ENCODE results near the gene PABPN1L. TPM values are rescaled to one million over a fixed set of nuclear protein-coding genes. Genes with fewer than 3 reads are reported as not detected.

Gene PABPN1L
- total RNA-seq, 4 donors from 2014 or later = not detected

DNA sequence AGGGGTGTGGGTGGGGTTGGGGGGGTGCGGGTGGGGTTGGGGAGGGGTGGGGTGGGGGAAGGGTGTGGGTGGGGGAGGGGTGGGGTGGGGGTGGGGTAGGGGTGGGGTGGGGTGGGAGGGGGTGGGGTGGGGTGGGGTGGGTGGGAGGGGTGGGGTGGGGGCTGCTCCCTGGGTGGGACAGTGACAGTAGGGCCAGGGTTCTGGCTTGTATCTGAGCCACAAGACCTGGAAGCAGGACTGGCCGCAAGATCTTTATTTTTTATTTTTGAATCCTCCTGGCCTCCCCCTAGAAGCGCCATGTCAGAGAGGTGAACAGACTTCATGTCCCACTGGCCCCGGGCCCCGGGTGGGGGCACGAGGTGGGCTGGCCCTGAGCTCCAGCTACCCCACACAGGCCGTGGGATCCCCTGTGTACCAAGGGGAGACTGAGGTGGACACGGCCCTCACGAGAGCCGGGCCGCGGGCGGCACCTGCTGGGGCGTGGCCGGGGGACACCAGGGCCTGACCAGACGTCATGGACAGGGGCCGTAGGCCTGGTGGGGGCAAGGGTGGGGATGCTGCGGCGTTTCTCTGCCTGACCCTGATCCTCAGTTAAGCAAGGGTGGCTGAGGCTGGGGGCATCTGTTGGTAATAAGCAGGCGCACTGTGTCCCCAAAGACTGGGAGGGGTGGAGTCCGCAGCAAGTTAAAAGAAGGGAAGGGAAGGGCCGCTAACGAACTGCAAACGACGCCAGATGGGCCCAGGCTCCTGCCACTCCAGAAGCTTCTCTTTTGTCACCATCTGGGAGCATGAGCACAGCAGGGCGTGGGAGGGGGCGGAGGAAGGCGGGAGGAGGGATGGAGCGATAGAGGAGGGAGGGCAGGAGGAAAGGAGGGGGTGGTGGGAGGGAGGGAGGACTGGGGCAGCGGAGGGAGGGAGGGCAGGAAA is 22.3 kb upstream of the PABPN1L start:
- no peak for TF ChIP-seq POLR2A (IDR thresholded peaks at IDR 0.05; ENCODE audit: low read depth)
- Histone ChIP-seq H3K4me1 (peaks cover 21 to 31% (median 26%) of the 10 kb centered on the region in 4 donors), H3K27ac (replicated peaks in 1 of 4) (peak overlapping the region in 2 of 4 donors; percentile 30 to 34), H3K9me3 (no peaks in the 10 kb centered on the region), H3K4me3 (no peak overlapping the region), H3K27me3 (peaks cover 0 to 13% (median 0%) of the 10 kb centered on the region in 4 donors), H3K36me3 (peaks cover 0 to 53% (median 20%) of the 10 kb centered on the region in 4 donors)
- 75% methylated on average over 18 of the region's 30 CpGs for WGBS
- DNase-seq (ENCODE audit: extremely low spot score) = no peak
- intact Hi-C loops (cut with DNase I) = no loop called here

DNA sequence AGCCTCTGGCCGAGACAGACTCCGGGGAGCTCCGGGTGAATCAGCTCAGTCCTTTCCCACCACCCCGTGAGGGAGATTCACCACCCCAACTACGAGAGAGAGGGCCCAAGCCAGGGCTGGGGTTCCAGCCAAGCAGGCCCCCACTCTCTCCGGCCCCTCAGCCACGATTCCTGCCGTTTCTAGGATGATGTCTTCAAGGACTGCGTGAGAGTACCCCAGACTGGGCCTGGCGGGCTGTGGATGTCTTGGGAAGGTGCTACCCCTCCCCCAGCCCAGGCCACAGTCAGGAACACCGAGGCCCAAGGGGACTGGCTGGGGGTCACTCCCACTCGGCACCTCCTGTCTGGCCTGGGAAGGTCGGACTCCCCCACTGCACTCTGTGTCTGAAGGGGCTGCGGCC is 21.6 kb upstream of the PABPN1L start:
- peaks cover 0 to 17% (median 0%) of the 10 kb centered on the region in 4 donors for H3K27me3 ChIP-seq
- H3K4me3 ChIP-seq = no peak overlapping the region
- TF ChIP-seq POLR2A (IDR thresholded peaks at IDR 0.05; ENCODE audit: low read depth) (no peak), CTCF (IDR thresholded peaks at IDR 0.05) (no peak), POLR2AphosphoS5 (IDR thresholded peaks at IDR 0.05) (no peak), EP300 (IDR thresholded peaks at IDR 0.05) (no peak)
- peaks cover 0 to 60% (median 23%) of the 10 kb centered on the region in 4 donors for H3K36me3 ChIP-seq
- peak overlapping the region in 3 of 4 donors; percentile 48 to 65 (median 51) for H3K27ac ChIP-seq (replicated peaks in 1 of 4)
- no peaks in the 10 kb centered on the region for H3K9me3 ChIP-seq
- no CpG with 5 or more reads among the region's 14 CpGs for WGBS
- H3K4me1 ChIP-seq = peaks cover 21 to 31% (median 26%) of the 10 kb centered on the region in 4 donors
- intact Hi-C loops (cut with DNase I) = no loop called here
- no peak for DNase-seq (ENCODE audit: extremely low spot score)

- H3K36me3 ChIP-seq = peaks cover 0 to 64% (median 27%) of the 10 kb centered on the region in 4 donors
- H3K4me3 ChIP-seq = no peak overlapping the region
- H3K27ac ChIP-seq (replicated peaks in 1 of 4) = peak overlapping the region in 2 of 4 donors; percentile 2 to 65
- peak; percentile 94 for DNase-seq (ENCODE audit: extremely low spot score)
- peak; percentile 39 to 77 for TF ChIP-seq POLR2AphosphoS5 (IDR thresholded peaks at IDR 0.05)
- peak in 1 of 3 experiments; percentile 21 for TF ChIP-seq CTCF (IDR thresholded peaks at IDR 0.05)
- TF ChIP-seq EP300 (IDR thresholded peaks at IDR 0.05) = no peak
- intact Hi-C loops (cut with DNase I) = no loop called here
- H3K9me3 ChIP-seq = no peaks in the 10 kb centered on the region
- WGBS = 75% methylated on average over 25 of the region's 39 CpGs
- peaks cover 21 to 34% (median 26%) of the 10 kb centered on the region in 4 donors for H3K4me1 ChIP-seq
- H3K27me3 ChIP-seq = peaks cover 0 to 28% (median 0%) of the 10 kb centered on the region in 4 donors
These were observed 20.5 kb upstream of the PABPN1L start for GRCh38 chr16:88886845-88887521.

- WGBS = 90% methylated on average over 11 of the region's 15 CpGs
- TF ChIP-seq CTCF (IDR thresholded peaks at IDR 0.05) = no peak
- no peak for TF ChIP-seq POLR2AphosphoS5 (IDR thresholded peaks at IDR 0.05)
- no peak for TF ChIP-seq EP300 (IDR thresholded peaks at IDR 0.05)
- no peak for TF ChIP-seq POLR2A (IDR thresholded peaks at IDR 0.05; ENCODE audit: low read depth)
- Histone ChIP-seq H3K36me3 (peaks cover 0 to 64% (median 26%) of the 10 kb centered on the region in 4 donors), H3K4me1 (peaks cover 24 to 37% (median 30%) of the 10 kb centered on the region in 4 donors), H3K27ac (replicated peaks in 1 of 4) (peak overlapping the region in 2 of 4 donors; percentile 2 to 42), H3K27me3 (peaks cover 0 to 33% (median 0%) of the 10 kb centered on the region in 4 donors), H3K9me3 (no peaks in the 10 kb centered on the region), H3K4me3 (no peak overlapping the region)
- DNase-seq (ENCODE audit: extremely low spot score) = no peak
- intact Hi-C loops (cut with DNase I) = no loop called here
These were observed 20.0 kb upstream of the PABPN1L start for GRCh38 chr16:88886420-88886844.

Data from esophagus muscularis mucosa (tissue), 4 donors.